Measurements from ENCODE around the gene PTPRK.

The PTPRK gene

GRCh38 chr6:128138694-128139093 lies 381.7 kb downstream of the PTPRK start:
- no CpG with 5 or more reads among the region's 1 CpG for WGBS, 2 donors (ENCODE audit: extremely low coverage in 2 of 2, insufficient read length in 2 of 2, insufficient replicate concordance in 1 of 2)
- Histone ChIP-seq H3K27ac (replicated peaks; ENCODE audit: low read length) (no peak overlapping the region), H2AK5ac (ENCODE audit: low read depth, low read length) (no peak overlapping the region), H3K9ac (ENCODE audit: low read depth, low read length, poor library complexity) (no peak overlapping the region), H4K91ac (ENCODE audit: low read depth, low read length, poor library complexity) (no peak overlapping the region), H2BK120ac (ENCODE audit: low read depth, low read length) (no peak overlapping the region), H2BK12ac (ENCODE audit: low read length) (no peak overlapping the region), H3K4ac (ENCODE audit: low read length) (no peak overlapping the region), H3K18ac (ENCODE audit: low read length) (no peak overlapping the region), H2AFZ (ENCODE audit: low read length) (no peak overlapping the region), H3K79me1 (ENCODE audit: low read depth, low read length) (peaks cover 2% of the 10 kb centered on the region), H3K36me3 (replicated peaks in 1 of 2; ENCODE audit: control insufficient read depth in 2 of 2, insufficient read depth in 2 of 2, low read length in 2 of 2) (no peaks in the 10 kb centered on the region), H2BK15ac (ENCODE audit: low read length) (no peak overlapping the region), H3K4me2 (ENCODE audit: insufficient read depth, low read length, poor library complexity, severe bottlenecking) (no peak overlapping the region), H3K4me3 (ENCODE audit: low read length in 2 of 2) (no peak overlapping the region), H3K9me3 (replicated peaks in 1 of 2; ENCODE audit: control insufficient read depth in 2 of 2, insufficient read depth in 1 of 2, low read depth in 1 of 2, low read length in 2 of 2) (no peaks in the 10 kb centered on the region), H3K4me1 (ENCODE audit: control insufficient read depth in 2 of 2, insufficient read depth in 1 of 2, low read depth in 1 of 2, low read length in 2 of 2) (no peaks in the 10 kb centered on the region), H3K23ac (ENCODE audit: low read depth, low read length, poor library complexity) (no peak overlapping the region), H3K14ac (ENCODE audit: low read length) (no peak overlapping the region), H4K8ac (ENCODE audit: low read depth, low read length) (no peak overlapping the region), H3K27me3 (ENCODE audit: control insufficient read depth in 3 of 3, insufficient read depth in 3 of 3, low read depth in 1 of 3, low read length in 3 of 3) (no peaks in the 10 kb centered on the region), H2BK5ac (ENCODE audit: low read length) (no peak overlapping the region)
- no peak for DNase-seq (ENCODE audit: low spot score)

GRCh38 chr6:128135325-128135724 lies 385.1 kb downstream of the PTPRK start:
- no peak for DNase-seq (ENCODE audit: low spot score)
- H3K23ac ChIP-seq (ENCODE audit: low read depth, low read length, poor library complexity): no peak overlapping the region
- H3K9ac ChIP-seq (ENCODE audit: low read depth, low read length, poor library complexity): no peak overlapping the region
- H2BK120ac ChIP-seq (ENCODE audit: low read depth, low read length): no peak overlapping the region
- no peak overlapping the region for H3K14ac ChIP-seq (ENCODE audit: low read length)
- H3K4me1 ChIP-seq (ENCODE audit: control insufficient read depth in 2 of 2, insufficient read depth in 1 of 2, low read depth in 1 of 2, low read length in 2 of 2): peaks cover 5 to 6% of the 10 kb centered on the region in 2 donors
- H2AFZ ChIP-seq (ENCODE audit: low read length): no peak overlapping the region
- no peak overlapping the region for H3K27ac ChIP-seq (replicated peaks; ENCODE audit: low read length)
- no peak overlapping the region for H4K91ac ChIP-seq (ENCODE audit: low read depth, low read length, poor library complexity)
- no peak overlapping the region for H2BK5ac ChIP-seq (ENCODE audit: low read length)
- no peaks in the 10 kb centered on the region for H3K36me3 ChIP-seq (replicated peaks in 1 of 2; ENCODE audit: control insufficient read depth in 2 of 2, insufficient read depth in 2 of 2, low read length in 2 of 2)
- no peaks in the 10 kb centered on the region for H3K27me3 ChIP-seq (ENCODE audit: control insufficient read depth in 3 of 3, insufficient read depth in 3 of 3, low read depth in 1 of 3, low read length in 3 of 3)
- H2BK15ac ChIP-seq (ENCODE audit: low read length): no peak overlapping the region
- H3K4ac ChIP-seq (ENCODE audit: low read length): no peak overlapping the region
- no peak overlapping the region for H3K4me3 ChIP-seq (ENCODE audit: low read length in 2 of 2)
- H3K18ac ChIP-seq (ENCODE audit: low read length): no peak overlapping the region
- H4K8ac ChIP-seq (ENCODE audit: low read depth, low read length): no peak overlapping the region
- peaks cover 2% of the 10 kb centered on the region for H3K79me1 ChIP-seq (ENCODE audit: low read depth, low read length)
- no peaks in the 10 kb centered on the region for H3K9me3 ChIP-seq (replicated peaks in 1 of 2; ENCODE audit: control insufficient read depth in 2 of 2, insufficient read depth in 1 of 2, low read depth in 1 of 2, low read length in 2 of 2)
- H2BK12ac ChIP-seq (ENCODE audit: low read length): no peak overlapping the region
- no peak overlapping the region for H2AK5ac ChIP-seq (ENCODE audit: low read depth, low read length)
- no peak overlapping the region for H3K4me2 ChIP-seq (ENCODE audit: insufficient read depth, low read length, poor library complexity, severe bottlenecking)

- Histone ChIP-seq H2BK15ac (ENCODE audit: low read length) (no peak overlapping the region), H2AK5ac (ENCODE audit: low read depth, low read length) (no peak overlapping the region), H2BK12ac (ENCODE audit: low read length) (no peak overlapping the region), H2BK5ac (ENCODE audit: low read length) (no peak overlapping the region), H3K4me2 (ENCODE audit: insufficient read depth, low read length, poor library complexity, severe bottlenecking) (no peak overlapping the region), H3K18ac (ENCODE audit: low read length) (no peak overlapping the region), H3K79me1 (ENCODE audit: low read depth, low read length) (no peaks in the 10 kb centered on the region), H4K8ac (ENCODE audit: low read depth, low read length) (no peak overlapping the region), H4K91ac (ENCODE audit: low read depth, low read length, poor library complexity) (no peak overlapping the region), H3K9me3 (replicated peaks in 1 of 2; ENCODE audit: control insufficient read depth in 2 of 2, insufficient read depth in 1 of 2, low read depth in 1 of 2, low read length in 2 of 2) (no peaks in the 10 kb centered on the region), H3K14ac (ENCODE audit: low read length) (no peak overlapping the region), H2AFZ (ENCODE audit: low read length) (no peak overlapping the region), H3K23ac (ENCODE audit: low read depth, low read length, poor library complexity) (no peak overlapping the region), H3K4me3 (ENCODE audit: low read length in 2 of 2) (no peak overlapping the region), H2BK120ac (ENCODE audit: low read depth, low read length) (no peak overlapping the region), H3K4ac (ENCODE audit: low read length) (no peak overlapping the region), H3K27ac (replicated peaks; ENCODE audit: low read length) (no peak overlapping the region), H3K9ac (ENCODE audit: low read depth, low read length, poor library complexity) (no peak overlapping the region), H3K36me3 (replicated peaks in 1 of 2; ENCODE audit: control insufficient read depth in 2 of 2, insufficient read depth in 2 of 2, low read length in 2 of 2) (no peaks in the 10 kb centered on the region), H3K27me3 (ENCODE audit: control insufficient read depth in 3 of 3, insufficient read depth in 3 of 3, low read depth in 1 of 3, low read length in 3 of 3) (no peaks in the 10 kb centered on the region), H3K4me1 (ENCODE audit: control insufficient read depth in 2 of 2, insufficient read depth in 1 of 2, low read depth in 1 of 2, low read length in 2 of 2) (peaks cover 5 to 6% of the 10 kb centered on the region in 2 donors)
- no peak for DNase-seq (ENCODE audit: low spot score)
- no CpG with 5 or more reads among the region's 3 CpGs for WGBS, 2 donors (ENCODE audit: extremely low coverage in 2 of 2, insufficient read length in 2 of 2, insufficient replicate concordance in 1 of 2)
Measured at GRCh38 chr6:128131566-128131965, 388.8 kb downstream of the PTPRK start.

- H2BK120ac ChIP-seq (ENCODE audit: low read depth, low read length): no peak overlapping the region
- no peak overlapping the region for H3K9ac ChIP-seq (ENCODE audit: low read depth, low read length, poor library complexity)
- H2AFZ ChIP-seq (ENCODE audit: low read length): no peak overlapping the region
- H2BK12ac ChIP-seq (ENCODE audit: low read length): no peak overlapping the region
- H3K36me3 ChIP-seq (replicated peaks in 1 of 2; ENCODE audit: control insufficient read depth in 2 of 2, insufficient read depth in 2 of 2, low read length in 2 of 2): no peaks in the 10 kb centered on the region
- no peak overlapping the region for H2BK5ac ChIP-seq (ENCODE audit: low read length)
- H3K4me1 ChIP-seq (ENCODE audit: control insufficient read depth in 2 of 2, insufficient read depth in 1 of 2, low read depth in 1 of 2, low read length in 2 of 2): peaks cover 5 to 6% of the 10 kb centered on the region in 2 donors
- H3K9me3 ChIP-seq (replicated peaks in 1 of 2; ENCODE audit: control insufficient read depth in 2 of 2, insufficient read depth in 1 of 2, low read depth in 1 of 2, low read length in 2 of 2): no peaks in the 10 kb centered on the region
- H2BK15ac ChIP-seq (ENCODE audit: low read length): no peak overlapping the region
- H3K14ac ChIP-seq (ENCODE audit: low read length): no peak overlapping the region
- no peak overlapping the region for H3K4me3 ChIP-seq (ENCODE audit: low read length in 2 of 2)
- DNase-seq (ENCODE audit: low spot score): no peak
- no peak overlapping the region for H2AK5ac ChIP-seq (ENCODE audit: low read depth, low read length)
- no peak overlapping the region for H3K18ac ChIP-seq (ENCODE audit: low read length)
- H3K27me3 ChIP-seq (ENCODE audit: control insufficient read depth in 3 of 3, insufficient read depth in 3 of 3, low read depth in 1 of 3, low read length in 3 of 3): no peaks in the 10 kb centered on the region
- no peak overlapping the region for H4K8ac ChIP-seq (ENCODE audit: low read depth, low read length)
- H3K4me2 ChIP-seq (ENCODE audit: insufficient read depth, low read length, poor library complexity, severe bottlenecking): no peak overlapping the region
- H3K27ac ChIP-seq (replicated peaks; ENCODE audit: low read length): peak overlapping the region; percentile 13
- H3K79me1 ChIP-seq (ENCODE audit: low read depth, low read length): no peaks in the 10 kb centered on the region
- H4K91ac ChIP-seq (ENCODE audit: low read depth, low read length, poor library complexity): no peak overlapping the region
- H3K23ac ChIP-seq (ENCODE audit: low read depth, low read length, poor library complexity): no peak overlapping the region
- no peak overlapping the region for H3K4ac ChIP-seq (ENCODE audit: low read length)
- WGBS, 2 donors (ENCODE audit: extremely low coverage in 2 of 2, insufficient read length in 2 of 2, insufficient replicate concordance in 1 of 2): no CpG with 5 or more reads among the region's 4 CpGs
Measured at GRCh38 chr6:128131036-128131435, 389.4 kb downstream of the PTPRK start.
